OCI-LY3 (cell line): ENCODE results near the gene PSEN1.

Experiments used
- H2AFZ ChIP-seq: fragments of 200-600, 300-600 bp; shearing (Covaris generic); 2 replicates; pipeline ENCODE4 v1.6.0; 2014; ENCODE audit warnings: antibody characterized with exemption, low read depth, low read length
- H3K27ac ChIP-seq: fragments of 200-600, 300-600 bp; sonication (generic); 2 replicates; pipeline ENCODE4 v1.5.1; 2014; ENCODE audit warnings: mild to moderate bottlenecking, low read length, moderate library complexity, mixed read lengths
- H3K27me3 ChIP-seq: fragments of 200-600, 300-600 bp; sonication (generic); 2 replicates; pipeline ENCODE4 v1.6.1; 2014; ENCODE audit warnings: low read depth, low read length, mixed read lengths
- H3K36me3 ChIP-seq: fragments of 200-600, 300-600 bp; sonication (generic); replicated peaks from 2 replicates; pipeline ENCODE3; 2014; ENCODE audit warnings: low read depth, low read length, mixed read lengths
- H3K4me1 ChIP-seq: fragments of 300-600, 200-600 bp; sonication (generic); 2 replicates; pipeline ENCODE4 v1.6.1; 2014; ENCODE audit warnings: low read length, mixed read lengths
- H3K4me2 ChIP-seq: fragments of 200-600, 300-600 bp; sonication (generic); 2 replicates; pipeline ENCODE4 v1.6.1; 2014; ENCODE audit warnings: low read length, mixed read lengths
- H3K4me3 ChIP-seq: fragments of 300-600, 200-600 bp; sonication (generic); 2 replicates; pipeline ENCODE4 v1.5.1; 2014; ENCODE audit warnings: antibody characterized with exemption, mild to moderate bottlenecking, low read length, moderate library complexity
- H3K79me2 ChIP-seq: fragments of 300-600, 200-600 bp; shearing (Covaris generic); 2 replicates; pipeline ENCODE4 v1.6.1; 2014; ENCODE audit warnings: mild to moderate bottlenecking, low read length, mixed read lengths
- H3K9ac ChIP-seq: fragments of 300-600, 200-600 bp; shearing (Covaris generic); 2 replicates; pipeline ENCODE4 v1.6.0; 2014; ENCODE audit warnings: mild to moderate bottlenecking, low read length, moderate library complexity
- H3K9me3 ChIP-seq: fragments of 200-600, 300-600 bp; shearing (Covaris generic); 2 replicates; pipeline ENCODE4 v1.6.1; 2014; ENCODE audit warnings: low read length, mixed read lengths; ENCODE audit not compliant: insufficient read depth
- H4K20me1 ChIP-seq: fragments of 200-600, 300-600 bp; sonication (generic); 2 replicates; pipeline ENCODE4 v1.6.1; 2016; ENCODE audit warnings: low read length, mixed read lengths; ENCODE audit not compliant: insufficient read depth
- EZH2phosphoT487 ChIP-seq: fragments of 200-600 bp; shearing (Covaris generic); IDR thresholded peaks from 2 replicates; pipeline ENCODE4 v1.6.1; 2018; ENCODE audit warnings: antibody characterized with exemption, mixed run types, low read depth
- TF ChIP-seq, protein P1 (sequence below): fragments of 200-600, 300-600 bp; sonication (generic); IDR thresholded peaks from 2 replicates; pipeline ENCODE4 v1.5.1; 2014; ENCODE audit warnings: antibody characterized with exemption, low read length, low read depth

PSEN1 gene

DNA sequence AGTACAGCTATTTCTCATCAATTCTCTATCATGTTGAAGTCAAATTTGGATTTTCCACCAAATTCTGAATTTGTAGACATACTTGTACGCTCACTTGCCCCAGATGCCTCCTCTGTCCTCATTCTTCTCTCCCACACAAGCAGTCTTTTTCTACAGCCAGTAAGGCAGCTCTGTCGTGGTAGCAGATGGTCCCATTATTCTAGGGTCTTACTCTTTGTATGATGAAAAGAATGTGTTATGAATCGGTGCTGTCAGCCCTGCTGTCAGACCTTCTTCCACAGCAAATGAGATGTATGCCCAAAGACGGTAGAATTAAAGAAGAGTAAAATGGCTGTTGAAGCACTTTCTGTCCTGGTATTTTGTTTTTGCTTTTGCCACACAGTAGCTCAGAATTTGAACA is 83.8 kb downstream of the PSEN1 start:
- H3K9ac ChIP-seq: no peak overlapping the region
- H3K79me2 ChIP-seq: no peaks in the 10 kb centered on the region
- H4K20me1 ChIP-seq: no peaks in the 10 kb centered on the region
- peaks cover 17% of the 10 kb centered on the region for H3K4me1 ChIP-seq
- H3K9me3 ChIP-seq: no peaks in the 10 kb centered on the region
- peaks cover 14% of the 10 kb centered on the region for H3K36me3 ChIP-seq
- no peaks in the 10 kb centered on the region for H3K27me3 ChIP-seq
- H2AFZ ChIP-seq: no peak overlapping the region
- H3K4me2 ChIP-seq: no peak overlapping the region
- TF ChIP-seq EZH2phosphoT487: no peak
- TF ChIP-seq, protein P1, sequence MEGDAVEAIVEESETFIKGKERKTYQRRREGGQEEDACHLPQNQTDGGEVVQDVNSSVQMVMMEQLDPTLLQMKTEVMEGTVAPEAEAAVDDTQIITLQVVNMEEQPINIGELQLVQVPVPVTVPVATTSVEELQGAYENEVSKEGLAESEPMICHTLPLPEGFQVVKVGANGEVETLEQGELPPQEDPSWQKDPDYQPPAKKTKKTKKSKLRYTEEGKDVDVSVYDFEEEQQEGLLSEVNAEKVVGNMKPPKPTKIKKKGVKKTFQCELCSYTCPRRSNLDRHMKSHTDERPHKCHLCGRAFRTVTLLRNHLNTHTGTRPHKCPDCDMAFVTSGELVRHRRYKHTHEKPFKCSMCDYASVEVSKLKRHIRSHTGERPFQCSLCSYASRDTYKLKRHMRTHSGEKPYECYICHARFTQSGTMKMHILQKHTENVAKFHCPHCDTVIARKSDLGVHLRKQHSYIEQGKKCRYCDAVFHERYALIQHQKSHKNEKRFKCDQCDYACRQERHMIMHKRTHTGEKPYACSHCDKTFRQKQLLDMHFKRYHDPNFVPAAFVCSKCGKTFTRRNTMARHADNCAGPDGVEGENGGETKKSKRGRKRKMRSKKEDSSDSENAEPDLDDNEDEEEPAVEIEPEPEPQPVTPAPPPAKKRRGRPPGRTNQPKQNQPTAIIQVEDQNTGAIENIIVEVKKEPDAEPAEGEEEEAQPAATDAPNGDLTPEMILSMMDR: no peak
- H3K4me3 ChIP-seq: no peak overlapping the region
- no peak overlapping the region for H3K27ac ChIP-seq

GRCh38 chr14:73220634-73221033 is 84.3 kb downstream of the PSEN1 start:
- no peak overlapping the region for H3K4me3 ChIP-seq
- TF ChIP-seq, protein P1: no peak
- TF ChIP-seq EZH2phosphoT487: no peak
- H3K27ac ChIP-seq: no peak overlapping the region
- H2AFZ ChIP-seq: no peak overlapping the region
- no peaks in the 10 kb centered on the region for H3K27me3 ChIP-seq
- H3K9ac ChIP-seq: no peak overlapping the region
- H3K9me3 ChIP-seq: no peaks in the 10 kb centered on the region
- H3K36me3 ChIP-seq: peaks cover 14% of the 10 kb centered on the region
- H3K4me1 ChIP-seq: peaks cover 17% of the 10 kb centered on the region
- H4K20me1 ChIP-seq: no peaks in the 10 kb centered on the region
- H3K79me2 ChIP-seq: no peaks in the 10 kb centered on the region
- H3K4me2 ChIP-seq: no peak overlapping the region

GRCh38 chr14:73221945-73222344 is 85.6 kb downstream of the PSEN1 start:
- no peak overlapping the region for H3K4me2 ChIP-seq
- H4K20me1 ChIP-seq: no peaks in the 10 kb centered on the region
- H3K4me1 ChIP-seq: peaks cover 17% of the 10 kb centered on the region
- H3K36me3 ChIP-seq: peaks cover 14% of the 10 kb centered on the region
- H3K27me3 ChIP-seq: no peaks in the 10 kb centered on the region
- TF ChIP-seq EZH2phosphoT487: no peak
- TF ChIP-seq, protein P1: no peak
- no peak overlapping the region for H2AFZ ChIP-seq
- H3K9me3 ChIP-seq: no peaks in the 10 kb centered on the region
- H3K9ac ChIP-seq: no peak overlapping the region
- H3K79me2 ChIP-seq: no peaks in the 10 kb centered on the region
- no peak overlapping the region for H3K4me3 ChIP-seq
- no peak overlapping the region for H3K27ac ChIP-seq

DNA sequence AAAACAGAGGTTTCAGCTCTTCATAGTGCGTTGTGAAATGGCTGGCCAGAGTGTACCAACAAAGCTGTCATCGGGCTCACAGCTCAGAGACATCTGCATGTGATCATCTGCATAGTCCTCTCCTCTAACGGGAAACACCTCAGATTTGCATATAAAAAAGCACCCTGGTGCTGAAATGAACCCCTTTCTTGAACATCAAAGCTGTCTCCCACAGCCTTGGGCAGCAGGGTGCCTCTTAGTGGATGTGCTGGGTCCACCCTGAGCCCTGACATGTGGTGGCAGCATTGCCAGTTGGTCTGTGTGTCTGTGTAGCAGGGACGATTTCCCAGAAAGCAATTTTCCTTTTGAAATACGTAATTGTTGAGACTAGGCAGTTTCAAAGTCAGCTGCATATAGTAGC is 86.7 kb downstream of the PSEN1 start:
- no peaks in the 10 kb centered on the region for H4K20me1 ChIP-seq
- no peaks in the 10 kb centered on the region for H3K27me3 ChIP-seq
- H3K4me3 ChIP-seq: no peak overlapping the region
- H3K9me3 ChIP-seq: no peaks in the 10 kb centered on the region
- peak overlapping the region; percentile 19 for H3K4me2 ChIP-seq
- H3K79me2 ChIP-seq: no peaks in the 10 kb centered on the region
- no peak overlapping the region for H2AFZ ChIP-seq
- H3K27ac ChIP-seq: no peak overlapping the region
- H3K9ac ChIP-seq: no peak overlapping the region
- TF ChIP-seq, protein P1: peak; percentile 36
- TF ChIP-seq EZH2phosphoT487: no peak
- peaks cover 17% of the 10 kb centered on the region for H3K4me1 ChIP-seq
- H3K36me3 ChIP-seq: peaks cover 9% of the 10 kb centered on the region
